Forelimb muscle (tissue), 1 donor: ENCODE measurements around the gene PHF21A. TPM values are rescaled to one million over a fixed set of nuclear protein-coding genes. Genes with fewer than 3 reads are reported as not detected.

ENCODE experiments used
- DNase-seq: peaks from one replicate; pipeline ENCODE4 v3.0.0-alpha.2; 2013; ENCODE audit warnings: low read depth
- polyA plus RNA-seq: library from polyadenylated mRNA; unstranded; fragments of 120-200 nt; gene quantifications from one replicate; pipeline ENCODE4 v1.2.1, GENCODE V29; 2013; ENCODE audit not compliant: insufficient read length

Gene PHF21A
- polyA plus RNA-seq, 1 donor = 35.7 TPM

DNA sequence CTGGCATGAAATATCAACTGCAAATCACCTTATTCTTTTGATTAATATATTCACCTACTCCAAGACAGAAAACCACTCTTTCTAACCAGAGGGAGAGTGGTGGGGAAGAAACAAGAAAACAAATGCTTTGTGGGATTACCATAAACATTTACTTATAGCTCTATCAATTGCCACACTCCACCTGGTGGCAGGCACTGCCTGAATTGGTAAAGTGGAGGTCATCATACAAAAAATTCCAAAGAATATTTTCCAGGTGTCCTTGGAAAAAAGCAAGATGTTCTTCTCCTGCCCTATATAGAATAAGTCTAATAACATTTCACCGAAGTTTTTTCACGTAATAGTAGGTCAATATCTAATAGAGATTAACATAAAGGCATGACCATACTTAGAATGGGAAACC lies 45.3 kb downstream of the PHF21A start:
- DNase-seq = no peak

- DNase-seq = no peak
These were observed 46.1 kb downstream of the PHF21A start for GRCh38 chr11:46075168-46075567.

GRCh38 chr11:46073632-46074031 lies 47.6 kb downstream of the PHF21A start:
- DNase-seq = no peak

DNA sequence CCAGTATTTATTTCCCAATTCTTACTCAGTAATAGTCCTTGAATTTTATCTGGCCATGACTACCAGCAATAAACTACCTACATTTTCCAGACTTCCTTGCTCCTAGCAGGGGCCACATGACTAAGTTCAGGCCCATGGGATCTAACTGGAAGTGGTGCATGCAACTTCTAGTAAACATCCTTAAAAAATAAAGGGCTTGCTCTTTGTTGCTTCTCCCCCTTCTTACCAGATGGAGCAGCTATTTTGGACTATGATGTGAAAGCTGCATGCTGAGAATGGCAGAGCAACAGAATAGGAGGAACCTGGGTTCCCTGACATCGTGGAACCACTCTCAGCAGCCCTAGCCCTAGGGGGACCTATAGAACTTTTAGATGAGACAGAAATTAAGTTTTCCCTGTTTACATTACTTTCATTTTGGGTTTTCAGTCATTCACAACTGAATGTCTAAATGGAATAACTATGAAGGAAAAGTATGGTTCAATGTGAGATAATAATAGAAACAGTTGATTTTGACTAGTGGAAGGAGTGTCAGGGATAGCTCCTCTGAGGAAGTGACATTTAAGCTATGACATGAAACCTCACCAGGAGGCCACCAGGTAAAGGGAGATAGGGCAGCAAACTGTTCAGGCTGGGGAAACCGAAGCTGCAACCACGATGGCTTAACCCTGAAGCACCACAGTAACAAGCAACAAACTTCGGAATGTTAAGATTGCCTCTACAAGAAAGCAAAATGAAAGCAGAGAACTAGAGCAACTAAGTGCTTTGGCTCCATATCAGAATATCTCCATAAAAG lies 48.9 kb downstream of the PHF21A start:
- DNase-seq = no peak

DNA sequence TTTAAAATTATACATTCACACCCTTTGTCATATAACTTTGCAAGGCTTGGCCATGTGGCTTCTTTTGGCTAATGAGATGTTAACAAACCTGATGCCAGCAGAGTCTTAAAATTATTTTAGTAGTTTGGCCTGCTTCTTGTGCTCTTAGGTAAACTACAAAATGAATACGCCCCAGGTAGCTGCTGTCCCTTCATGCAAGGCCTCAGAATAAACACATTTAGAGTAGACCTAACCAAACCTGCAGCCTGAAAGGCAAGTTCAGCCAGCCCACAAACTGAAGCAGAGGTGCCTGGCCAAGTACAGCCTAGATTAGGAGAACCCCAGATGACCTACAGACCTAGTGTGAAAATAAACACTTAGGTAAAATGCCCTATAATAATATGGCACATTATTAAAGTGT lies 50.2 kb downstream of the PHF21A start:
- no peak for DNase-seq

DNA sequence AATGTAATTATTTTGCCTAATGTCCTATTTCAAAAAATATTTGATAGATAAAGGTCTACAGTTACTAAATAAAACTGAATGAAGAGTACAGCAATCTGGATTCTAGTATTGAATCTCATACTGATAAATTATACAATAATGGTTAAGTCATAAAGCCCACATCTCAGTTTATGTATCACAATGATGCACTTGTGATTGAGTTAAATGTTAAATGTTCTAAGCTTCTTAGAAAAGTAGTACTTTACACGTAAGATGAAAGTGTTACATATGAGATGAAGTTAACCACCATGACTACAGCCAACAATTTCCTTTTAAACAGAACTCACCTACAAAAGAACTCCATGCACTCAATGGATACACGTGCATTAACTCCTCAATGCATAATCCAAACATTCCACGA lies 51.7 kb downstream of the PHF21A start:
- DNase-seq = no peak

DNA sequence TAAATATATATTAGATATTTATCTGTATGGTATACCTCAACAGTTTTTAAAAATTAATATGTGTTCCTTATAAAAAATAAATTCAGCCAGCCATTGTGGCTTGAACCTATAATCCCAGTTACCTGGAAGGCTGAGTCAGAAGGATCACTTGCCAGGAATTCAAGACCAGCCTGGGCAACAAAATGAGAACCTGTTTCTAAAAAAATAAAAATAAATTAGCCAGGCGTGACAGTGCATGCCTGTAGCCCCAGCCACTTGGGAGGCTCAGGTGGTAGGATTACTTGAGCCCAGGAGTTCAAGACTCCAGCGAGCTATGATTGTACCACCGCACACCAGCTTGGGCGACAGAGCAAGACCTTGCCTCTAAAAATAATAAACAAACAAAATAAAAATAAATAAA lies 54.9 kb downstream of the PHF21A start:
- no peak for DNase-seq

DNA sequence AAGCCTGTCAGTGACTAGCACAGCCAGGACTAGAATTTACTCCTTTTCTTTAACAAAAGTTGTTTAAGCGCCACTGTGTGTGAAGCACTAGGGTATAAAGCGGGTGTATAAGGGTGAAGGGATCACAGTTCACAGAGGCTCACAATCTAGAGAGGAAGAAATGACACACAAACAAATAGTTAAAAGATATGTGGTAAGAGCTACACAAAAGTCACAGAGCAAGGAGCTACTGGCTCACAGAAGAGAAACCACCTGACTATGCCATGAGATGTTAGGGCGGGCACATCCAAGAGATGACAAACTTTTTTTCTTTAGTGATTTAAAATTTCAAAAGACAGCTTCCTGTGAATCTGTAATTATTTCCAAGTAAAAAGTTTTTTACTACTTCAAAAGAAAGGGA lies 55.6 kb downstream of the PHF21A start:
- no peak for DNase-seq

DNA sequence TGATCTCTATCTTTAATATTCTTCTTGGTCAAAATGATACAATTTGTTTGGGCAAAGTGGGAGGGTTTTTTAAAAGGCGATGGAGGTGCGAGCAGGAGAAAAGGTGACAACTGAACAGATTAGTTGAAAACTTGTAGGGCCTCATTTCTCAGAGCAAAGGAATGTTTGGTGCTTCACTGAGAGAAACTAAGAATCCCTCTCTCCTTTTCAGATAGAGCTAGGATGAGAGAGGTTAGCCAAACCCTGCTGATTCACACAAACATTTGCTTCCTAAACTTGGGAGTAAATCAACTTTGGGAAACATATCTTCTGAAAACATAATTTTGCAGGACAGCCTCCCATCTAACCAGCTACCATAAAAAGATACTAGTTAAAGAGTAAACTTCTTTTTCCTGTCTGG lies 57.0 kb downstream of the PHF21A start:
- DNase-seq = no peak

GRCh38 chr11:46063138-46063537 lies 58.1 kb downstream of the PHF21A start:
- DNase-seq = no peak

GRCh38 chr11:46060013-46060412 lies 61.2 kb downstream of the PHF21A start:
- DNase-seq = no peak

- DNase-seq = no peak
These were observed 63.8 kb downstream of the PHF21A start for GRCh38 chr11:46057489-46057888.

DNA sequence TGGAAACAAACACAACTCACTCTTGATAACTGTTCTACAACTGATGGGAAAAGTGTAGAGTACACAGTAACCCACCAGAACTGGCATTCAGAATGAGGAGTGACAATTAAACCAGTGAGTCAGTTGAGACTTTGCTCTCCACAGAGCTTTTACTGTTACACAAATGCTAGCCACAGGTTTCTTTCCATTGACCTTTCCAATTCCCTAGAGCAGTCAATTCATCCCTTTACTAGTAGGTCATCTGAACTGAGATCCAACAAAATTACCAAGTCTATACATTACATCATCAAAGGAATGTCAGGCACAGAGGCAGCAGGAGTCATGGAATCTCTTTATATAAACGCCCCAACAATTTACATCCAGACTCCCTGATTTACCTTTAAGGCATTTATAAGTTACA lies 65.9 kb downstream of the PHF21A start:
- DNase-seq = no peak

DNA sequence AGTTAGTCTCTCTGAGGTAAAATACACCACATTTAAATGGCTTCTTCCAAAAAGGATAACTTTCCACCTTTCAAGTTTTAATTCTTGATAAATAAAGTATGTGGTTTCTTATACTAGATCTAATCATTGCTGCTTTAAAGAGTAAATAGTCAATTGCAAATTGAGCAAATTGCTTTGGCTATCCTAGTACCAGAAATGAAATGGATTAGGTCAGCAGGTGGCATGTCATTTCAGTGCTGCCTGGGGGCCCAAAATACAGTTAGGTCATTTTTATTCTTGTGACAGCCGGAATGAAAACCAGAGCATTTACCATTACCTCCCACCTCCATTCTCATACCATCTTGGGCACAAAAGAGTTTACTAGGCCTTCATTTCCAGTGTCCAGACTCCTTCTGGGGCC lies 70.2 kb downstream of the PHF21A start:
- DNase-seq = no peak

- DNase-seq = no peak
These were observed 70.6 kb downstream of the PHF21A start for GRCh38 chr11:46050662-46051061.

- no peak for DNase-seq
These were observed 71.2 kb downstream of the PHF21A start for GRCh38 chr11:46050003-46050461.

DNA sequence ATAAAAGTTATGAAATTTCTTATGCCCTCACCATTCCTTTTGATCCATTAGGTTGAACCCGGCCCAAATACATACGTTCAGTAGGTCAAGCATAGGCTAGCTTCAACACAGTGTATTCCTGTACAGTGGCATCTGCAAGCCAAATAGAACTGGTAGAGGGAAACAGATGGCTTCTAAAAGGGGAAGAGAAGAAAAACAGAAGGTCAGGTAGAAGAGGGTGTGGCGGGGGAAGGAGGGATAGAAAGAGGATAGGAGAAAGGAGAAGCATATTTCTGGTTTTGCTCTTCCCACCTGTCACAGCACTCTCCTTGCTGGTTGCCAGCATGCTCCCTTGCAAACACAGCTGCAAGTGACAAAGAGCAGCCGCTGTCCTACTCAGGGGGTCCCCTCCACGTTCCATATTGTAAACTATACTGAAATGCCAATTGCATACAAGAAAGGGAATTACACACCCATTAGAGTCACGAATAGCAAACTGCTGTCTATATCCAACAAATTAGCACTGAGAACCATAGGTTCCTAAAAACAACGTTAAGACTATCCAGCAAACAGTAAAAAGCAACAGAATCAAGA lies 71.8 kb downstream of the PHF21A start:
- DNase-seq = no peak

DNA sequence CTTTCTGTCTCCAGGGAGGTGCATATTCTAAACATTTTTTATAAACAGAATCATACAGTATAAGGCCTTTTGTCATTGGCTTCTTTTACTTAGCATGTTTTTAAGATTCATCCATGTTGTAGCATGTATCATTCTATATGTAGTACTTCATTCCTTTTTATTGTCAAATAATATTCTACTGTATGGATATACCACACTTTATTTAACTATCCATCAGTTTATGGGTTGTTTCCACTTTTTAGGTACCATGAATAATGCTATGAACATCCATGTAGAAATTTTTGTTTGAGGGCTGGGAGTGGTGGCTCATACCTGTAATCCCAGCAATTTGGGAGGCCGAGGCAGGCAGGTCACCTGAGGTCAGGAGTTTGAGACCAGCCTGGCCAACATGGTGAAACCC lies 73.1 kb downstream of the PHF21A start:
- DNase-seq = no peak

DNA sequence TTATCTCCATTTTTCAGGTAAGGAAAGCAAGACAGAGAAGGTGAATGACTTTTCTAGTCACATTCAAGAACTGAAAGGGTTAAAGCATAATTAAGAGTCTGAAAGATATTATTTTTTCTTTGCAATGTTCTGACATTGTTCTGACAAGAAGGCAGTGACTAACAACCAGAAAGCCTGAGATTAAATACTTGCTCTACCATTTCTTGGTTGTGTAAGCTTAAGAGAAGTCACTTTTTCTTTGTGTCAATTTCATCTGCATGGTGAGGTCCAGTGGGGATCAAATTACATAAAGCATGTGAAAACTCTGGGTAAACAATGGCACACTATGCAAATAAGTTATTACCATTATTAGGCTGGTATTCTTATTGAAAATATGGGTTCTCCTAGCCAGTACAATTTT lies 73.7 kb downstream of the PHF21A start:
- DNase-seq = no peak

DNA sequence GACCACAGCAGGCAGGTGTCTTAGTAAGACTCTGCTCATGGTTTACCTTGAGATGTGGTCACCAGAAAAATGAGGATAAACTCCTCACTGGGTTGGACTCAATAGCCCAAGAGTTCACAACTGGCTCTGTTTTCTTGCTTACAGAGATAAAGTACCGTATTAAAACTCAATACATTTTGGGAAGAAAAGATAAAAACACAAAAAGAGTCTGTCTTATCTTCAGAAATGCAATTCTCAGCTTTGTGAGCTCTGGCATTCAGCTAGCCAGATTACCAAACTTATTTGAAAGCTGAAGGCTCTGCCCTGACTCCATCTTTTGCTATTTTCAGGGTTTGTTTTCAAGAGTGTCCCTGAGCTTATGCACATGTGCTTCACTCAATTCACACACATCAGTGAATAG lies 75.4 kb downstream of the PHF21A start:
- DNase-seq = no peak

- DNase-seq = no peak
These were observed 76.7 kb downstream of the PHF21A start for GRCh38 chr11:46044601-46045000.

- DNase-seq = no peak
These were observed 81.3 kb downstream of the PHF21A start for GRCh38 chr11:46039990-46040389.

DNA sequence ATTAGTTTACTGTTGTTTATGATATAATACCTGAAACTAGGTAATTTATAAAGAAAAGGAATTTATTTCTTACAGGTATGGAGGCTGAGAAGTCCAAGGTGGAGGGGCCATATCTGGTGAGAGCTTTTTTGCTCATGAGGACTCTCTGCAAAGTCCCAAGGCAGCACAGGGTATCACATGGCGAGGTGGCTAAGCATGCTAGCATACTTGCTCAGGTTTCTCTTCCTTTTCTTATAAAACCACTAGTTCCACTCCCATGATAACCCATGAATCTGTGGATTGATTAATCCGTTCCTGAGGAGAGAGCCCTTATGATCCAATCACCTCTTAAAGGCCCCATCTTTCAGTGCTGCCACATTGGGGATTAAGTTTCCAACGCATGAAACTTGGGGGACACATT lies 82.7 kb downstream of the PHF21A start:
- DNase-seq = no peak

- DNase-seq = no peak
These were observed 84.3 kb downstream of the PHF21A start for GRCh38 chr11:46036969-46037368.
